Endothelial cell of umbilical vein (primary cell): ENCODE results near the gene HRH2. TPM values are rescaled to one million over a fixed set of nuclear protein-coding genes. Genes with fewer than 3 reads are reported as not detected.

Experiments
- BruUV-seq: library from RNA; stranded (reverse); fragments of 400-500 nt; replicated peaks from 2 replicates; lab custom pipeline; 2021; lab: Mats Ljungman, UMichigan
- CTCF ChIA-PET: fragments of 300-600, 350-600 bp; sonication (Branson Sonifier 250); formaldehyde crosslinking; loops from one replicate; lab custom pipeline; 2021; ENCODE audit warnings: antibody characterized with exemption, inconsistent platforms; lab: Charles Lee
- POLR2A ChIA-PET: fragments of 300-600, 350-600 bp; sonication (Branson Sonifier 250); formaldehyde crosslinking; loops from one replicate; lab custom pipeline; 2021; ENCODE audit warnings: antibody characterized with exemption, inconsistent platforms; lab: Charles Lee
- DNase-seq: peaks from one replicate; pipeline ENCODE4 v3.0.0-alpha.2; 2011; ENCODE audit warnings: low read depth, low spot score
- FAIRE-seq: peaks from 2 replicates; lab custom pipeline; 2011; peaks lifted over from hg19 to GRCh38; lab: Jason Lieb, UNC
- H2AFZ ChIP-seq: 2 replicates; pipeline ENCODE4 v1.6.0; 2012; ENCODE audit warnings: low read depth, low read length, control low read depth, inconsistent platforms
- H3K27ac ChIP-seq: 2 replicates; pipeline ENCODE4 v1.5.1; 2011; ENCODE audit warnings: low read depth, mild to moderate bottlenecking, control low read depth, low read length, moderate library complexity; ENCODE audit not compliant: insufficient read depth
- H3K27me3 ChIP-seq, 2 experiments: 2 replicates each; pipeline versions ENCODE4 v1.6.0 to v1.6.1; 2011; ENCODE audit warnings: low read length in 2 of 2, mixed read lengths in 1 of 2; ENCODE audit not compliant: control insufficient read depth in 2 of 2, insufficient read depth in 2 of 2
- H3K36me3 ChIP-seq, 2 experiments: 2 replicates in 1 of 2; 3 replicates in 1 of 2; pipeline ENCODE4 v1.5.1; 2011; ENCODE audit warnings: low read length in 2 of 2, mild to moderate bottlenecking in 1 of 2, moderate library complexity in 1 of 2; ENCODE audit not compliant: control insufficient read depth in 2 of 2, insufficient read depth in 2 of 2; ENCODE audit errors: extremely low read depth in 1 of 2
- H3K4me1 ChIP-seq: 3 replicates; pipeline ENCODE4 v1.5.1; 2011; ENCODE audit warnings: mild to moderate bottlenecking, low read length; ENCODE audit not compliant: control insufficient read depth, insufficient read depth; ENCODE audit errors: extremely low read depth
- H3K4me2 ChIP-seq: 2 replicates; pipeline ENCODE4 v1.6.1; 2011; ENCODE audit warnings: low read length, control low read depth, mixed read lengths; ENCODE audit not compliant: insufficient read depth
- H3K4me3 ChIP-seq, 3 experiments: fragments of 200-600 bp in 1 of 3; sonication (generic), shearing (Covaris generic) in 1 of 3; replicated peaks in 1 of 3; 2 replicates each; pipeline ENCODE4 v1.5.1; 2011 to 2016; ENCODE audit warnings: control low read depth in 3 of 3, low read length in 3 of 3, mild to moderate bottlenecking in 2 of 3, inconsistent platforms in 1 of 3, low read depth in 1 of 3, moderate library complexity in 1 of 3; ENCODE audit not compliant: insufficient read depth in 1 of 3
- H3K79me2 ChIP-seq: 2 replicates; pipeline ENCODE4 v1.6.0; 2012; ENCODE audit warnings: low read length, inconsistent platforms; ENCODE audit not compliant: control insufficient read depth, insufficient read depth
- H3K9ac ChIP-seq: replicated peaks from 2 replicates; pipeline ENCODE3; 2011; ENCODE audit warnings: low read length, control low read depth; ENCODE audit not compliant: insufficient read depth; ENCODE audit errors: extremely low read depth
- H3K9me1 ChIP-seq: replicated peaks from 3 replicates; pipeline ENCODE4 v1.6.0; 2011; ENCODE audit warnings: mild to moderate bottlenecking, low read length; ENCODE audit not compliant: control insufficient read depth, insufficient read depth; ENCODE audit errors: extremely low read depth
- H3K9me3 ChIP-seq: replicated peaks from 2 replicates; pipeline ENCODE4 v1.5.1; 2012; ENCODE audit warnings: low read length, inconsistent platforms; ENCODE audit not compliant: control insufficient read depth, insufficient read depth
- H4K20me1 ChIP-seq: replicated peaks from 2 replicates; pipeline ENCODE3; 2011; ENCODE audit warnings: mild to moderate bottlenecking, low read length; ENCODE audit not compliant: control insufficient read depth, insufficient read depth; ENCODE audit errors: extremely low read depth
- CTCF ChIP-seq, 2 donors: IDR thresholded peaks; 1 replicate in 1 of 2; 2 replicates in 1 of 2; pipeline ENCODE4 v1.5.1; 2011; ENCODE audit warnings: low read length in 2 of 2, mild to moderate bottlenecking in 2 of 2, moderate library complexity in 2 of 2, control low read depth in 1 of 2, inconsistent platforms in 1 of 2, low read depth in 1 of 2; ENCODE audit not compliant: insufficient read depth in 1 of 2; ENCODE audit errors: extremely low read depth in 1 of 2
- FOS ChIP-seq: IDR thresholded peaks from 2 replicates; pipeline ENCODE4 v1.6.1; 2011; ENCODE audit warnings: mild to moderate bottlenecking, low read length, moderate library complexity, borderline replicate concordance; ENCODE audit not compliant: insufficient read depth
- JUN ChIP-seq: IDR thresholded peaks from 2 replicates; pipeline ENCODE4 v1.6.1; 2011; ENCODE audit warnings: borderline replicate concordance, low read depth; ENCODE audit not compliant: insufficient read length, insufficient read depth
- MAX ChIP-seq: IDR thresholded peaks from 2 replicates; pipeline ENCODE4 v1.6.1; 2011; ENCODE audit not compliant: insufficient read depth, insufficient read length
- MYC ChIP-seq: IDR thresholded peaks from one replicate; pipeline ENCODE4 v1.6.1; 2011; ENCODE audit warnings: mild to moderate bottlenecking, low read depth, low read length
- POLR2A ChIP-seq: IDR thresholded peaks from 2 replicates; pipeline ENCODE4 v1.6.1; 2012; ENCODE audit warnings: low read depth, mild to moderate bottlenecking, control low read depth, low read length
- POLR2AphosphoS5 ChIP-seq: IDR thresholded peaks from 2 replicates; pipeline ENCODE4 v1.6.1; 2012; ENCODE audit warnings: low read depth, mild to moderate bottlenecking, control low read depth, low read length, moderate library complexity; ENCODE audit not compliant: insufficient read depth
- dilution Hi-C: fragments of 300-500 bp; cut with MboI; formaldehyde crosslinking; loops from one replicate; pipeline ENCODE4 v1.15.0; 2019; ENCODE audit warnings: low sequenced_read_pairs; ENCODE audit not compliant: extremely low pct_ligation_motif_present
- intact Hi-C: fragments of 100-400 bp; cut with micrococcal nuclease; formaldehyde crosslinking; loops from one replicate; pipeline ENCODE4 v1.10.0; 2022
- polyA plus RNA-seq, 4 experiments: library from polyadenylated mRNA; depleted of rRNA in 3 of 4; stranded (reverse) in 3 of 4; unstranded in 1 of 4; fragments of >200 nt; gene quantifications; 2 replicates each; pipeline versions ENCODE4 v1.2.1 to v1.2.3, GENCODE V29; 2011 to 2012; ENCODE audit warnings: missing spikeins in 1 of 4
- total RNA-seq: library from RNA; stranded (reverse); gene quantifications from 2 replicates; pipeline ENCODE4 v1.2.3, GENCODE V29; 2021

Gene HRH2
- total and polyA plus RNA-seq, 2 donors (not counting 3 experiments of a cell fraction or from before 2014, with no cell fraction given) = not detected

- ChIA-PET CTCF (no interaction called here), POLR2A (no interaction called here)
- H3K27me3 ChIP-seq = no peaks in the 10 kb centered on the region
- H3K9ac ChIP-seq = no peak overlapping the region
- no peak overlapping the region for H2AFZ ChIP-seq
- no peak overlapping the region for H3K4me3 ChIP-seq
- no peaks in the 10 kb centered on the region for H3K9me1 ChIP-seq
- no peaks in the 10 kb centered on the region for H3K4me1 ChIP-seq
- H3K4me2 ChIP-seq = no peak overlapping the region
- no peak for TF ChIP-seq POLR2A
- no peak for TF ChIP-seq JUN
- no peak for TF ChIP-seq MYC
- no peak for TF ChIP-seq POLR2AphosphoS5
- BruUV-seq = no TSS peak
- H3K79me2 ChIP-seq = no peaks in the 10 kb centered on the region
- FAIRE-seq = no peak
- no peaks in the 10 kb centered on the region for H3K9me3 ChIP-seq
- dilution Hi-C loops = no loop called here
- no peak overlapping the region for H3K27ac ChIP-seq
- H4K20me1 ChIP-seq = no peaks in the 10 kb centered on the region
- no peak for DNase-seq
- intact Hi-C loops = no loop called here
- no peaks in the 10 kb centered on the region for H3K36me3 ChIP-seq
Measured at GRCh38 chr5:175688352-175689146, 30.7 kb downstream of the HRH2 start.

- dilution Hi-C loops (no loop called here), intact Hi-C loops (no loop called here)
- ChIA-PET POLR2A (no interaction called here), CTCF (interaction anchor here (1.1 kb wide), 1 partner anchor 15 kb away, joined by 3 read pairs; no protein-coding TSS in a partner anchor)
- no TSS peak for BruUV-seq
- H3K27me3 ChIP-seq = no peaks in the 10 kb centered on the region
- no peak overlapping the region for H3K27ac ChIP-seq
- no peaks in the 10 kb centered on the region for H3K79me2 ChIP-seq
- no peak for TF ChIP-seq CTCF (IDR thresholded peaks at IDR 0.05; ENCODE audit: extremely low read depth in 1 of 2, insufficient read depth in 1 of 2, low read depth in 1 of 2, low read length in 2 of 2)
- TF ChIP-seq MAX = no peak
- no peak for TF ChIP-seq FOS
- no peak for TF ChIP-seq POLR2A
- TF ChIP-seq JUN = no peak
- H4K20me1 ChIP-seq = no peaks in the 10 kb centered on the region
- DNase-seq (no peak), FAIRE-seq (no peak)
- no peak overlapping the region for H3K4me2 ChIP-seq
- H3K4me3 ChIP-seq = no peak overlapping the region
- H2AFZ ChIP-seq = no peak overlapping the region
- H3K4me1 ChIP-seq = no peaks in the 10 kb centered on the region
- no peak overlapping the region for H3K9ac ChIP-seq
- no peaks in the 10 kb centered on the region for H3K9me1 ChIP-seq
- no peaks in the 10 kb centered on the region for H3K9me3 ChIP-seq
- H3K36me3 ChIP-seq = no peaks in the 10 kb centered on the region
Measured at GRCh38 chr5:175689147-175689991, 31.5 kb downstream of the HRH2 start.
